AG04449 (cell line): Measurements from ENCODE around the gene COL6A1.

ENCODE experiments used
- CTCF ChIA-PET: fragments of 350-600 bp; formaldehyde crosslinking; extraction: SDS; loops from one replicate; lab custom pipeline; 2021; ENCODE audit warnings: antibody characterized with exemption; lab: Yijun Ruan, JAX
- POLR2A ChIA-PET: fragments of 400-600, 350-600 bp; formaldehyde crosslinking; extraction: SDS; loops from one replicate; lab custom pipeline; 2020; ENCODE audit warnings: antibody characterized with exemption, inconsistent platforms; lab: Yijun Ruan, JAX
- DNase-seq: peaks from one replicate; pipeline ENCODE4 v3.0.0-alpha.2; 2010; ENCODE audit warnings: low read depth, low spot score
- H3K4me3 ChIP-seq: 2 replicates; pipeline ENCODE4 v1.5.1; 2011; ENCODE audit warnings: low read depth, mild to moderate bottlenecking, control low read depth, low read length
- TF ChIP-seq, protein P1 (sequence below): IDR thresholded peaks from one replicate; pipeline ENCODE4 v1.5.1; 2011; ENCODE audit warnings: mild to moderate bottlenecking, moderate library complexity, low read length, control low read depth, inconsistent platforms; ENCODE audit not compliant: insufficient read depth; ENCODE audit errors: missing control alignments

The COL6A1 gene

DNA sequence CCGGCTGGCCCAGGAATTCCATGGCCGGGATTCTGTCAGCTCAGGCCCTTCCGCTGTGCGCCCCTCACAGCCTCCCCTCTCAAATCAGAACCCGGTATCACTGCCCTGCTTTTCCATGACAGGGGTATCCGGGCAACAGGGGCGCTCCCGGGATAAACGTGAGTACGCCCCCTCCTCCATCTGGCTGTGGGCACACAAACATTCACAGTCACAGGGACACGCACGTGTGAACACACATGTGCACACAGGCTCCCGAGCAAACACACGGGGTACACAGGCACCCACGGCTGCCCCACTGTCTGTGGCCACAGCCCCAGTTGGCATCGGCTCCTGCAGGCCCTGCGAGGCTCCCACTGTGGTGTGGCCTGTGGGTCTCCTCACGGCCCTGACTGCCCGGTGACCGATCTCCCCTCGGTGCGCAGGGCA, 16.7 kb downstream of the COL6A1 start:
- TF ChIP-seq, protein P1, sequence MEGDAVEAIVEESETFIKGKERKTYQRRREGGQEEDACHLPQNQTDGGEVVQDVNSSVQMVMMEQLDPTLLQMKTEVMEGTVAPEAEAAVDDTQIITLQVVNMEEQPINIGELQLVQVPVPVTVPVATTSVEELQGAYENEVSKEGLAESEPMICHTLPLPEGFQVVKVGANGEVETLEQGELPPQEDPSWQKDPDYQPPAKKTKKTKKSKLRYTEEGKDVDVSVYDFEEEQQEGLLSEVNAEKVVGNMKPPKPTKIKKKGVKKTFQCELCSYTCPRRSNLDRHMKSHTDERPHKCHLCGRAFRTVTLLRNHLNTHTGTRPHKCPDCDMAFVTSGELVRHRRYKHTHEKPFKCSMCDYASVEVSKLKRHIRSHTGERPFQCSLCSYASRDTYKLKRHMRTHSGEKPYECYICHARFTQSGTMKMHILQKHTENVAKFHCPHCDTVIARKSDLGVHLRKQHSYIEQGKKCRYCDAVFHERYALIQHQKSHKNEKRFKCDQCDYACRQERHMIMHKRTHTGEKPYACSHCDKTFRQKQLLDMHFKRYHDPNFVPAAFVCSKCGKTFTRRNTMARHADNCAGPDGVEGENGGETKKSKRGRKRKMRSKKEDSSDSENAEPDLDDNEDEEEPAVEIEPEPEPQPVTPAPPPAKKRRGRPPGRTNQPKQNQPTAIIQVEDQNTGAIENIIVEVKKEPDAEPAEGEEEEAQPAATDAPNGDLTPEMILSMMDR, result no peak
- ChIA-PET POLR2A (no interaction called here), CTCF (no interaction called here)
- no peak overlapping the region for H3K4me3 ChIP-seq
- DNase-seq, result no peak

DNA sequence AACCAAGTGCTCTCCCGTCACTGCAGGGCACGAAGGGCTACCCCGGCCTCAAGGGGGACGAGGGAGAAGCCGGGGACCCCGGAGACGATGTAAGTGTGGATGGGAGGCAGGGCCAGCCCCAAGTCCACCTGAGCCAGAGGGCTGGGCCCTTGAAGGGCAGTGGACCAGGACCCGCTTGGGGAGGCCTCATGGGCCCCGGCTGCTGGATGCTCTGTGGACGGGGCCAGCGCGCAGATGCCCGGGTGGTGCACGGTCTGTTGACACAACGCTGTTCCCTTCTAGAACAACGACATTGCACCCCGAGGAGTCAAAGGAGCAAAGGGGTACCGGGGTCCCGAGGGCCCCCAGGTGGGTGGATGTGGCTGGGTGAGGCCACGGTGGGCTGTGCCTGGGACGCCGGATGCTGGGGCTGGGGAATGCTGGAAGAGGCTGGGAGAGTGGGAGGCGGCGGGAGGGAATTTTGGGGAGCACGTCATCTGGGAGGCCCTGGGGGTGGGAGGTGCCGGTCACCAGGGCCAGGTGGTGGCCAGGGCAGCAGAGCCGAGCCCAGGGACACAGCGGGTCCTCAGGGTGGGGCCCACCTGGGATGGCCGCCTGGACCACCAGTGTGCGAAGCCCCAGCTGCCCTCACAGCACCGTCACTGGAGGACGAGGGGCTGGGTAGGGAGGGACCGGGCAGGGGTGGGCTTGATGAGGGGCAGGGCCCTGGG, 17.5 kb downstream of the COL6A1 start:
- ChIA-PET CTCF (no interaction called here), POLR2A (no interaction called here)
- no peak for DNase-seq
- TF ChIP-seq, protein P1, result no peak
- H3K4me3 ChIP-seq, result no peak overlapping the region

DNA sequence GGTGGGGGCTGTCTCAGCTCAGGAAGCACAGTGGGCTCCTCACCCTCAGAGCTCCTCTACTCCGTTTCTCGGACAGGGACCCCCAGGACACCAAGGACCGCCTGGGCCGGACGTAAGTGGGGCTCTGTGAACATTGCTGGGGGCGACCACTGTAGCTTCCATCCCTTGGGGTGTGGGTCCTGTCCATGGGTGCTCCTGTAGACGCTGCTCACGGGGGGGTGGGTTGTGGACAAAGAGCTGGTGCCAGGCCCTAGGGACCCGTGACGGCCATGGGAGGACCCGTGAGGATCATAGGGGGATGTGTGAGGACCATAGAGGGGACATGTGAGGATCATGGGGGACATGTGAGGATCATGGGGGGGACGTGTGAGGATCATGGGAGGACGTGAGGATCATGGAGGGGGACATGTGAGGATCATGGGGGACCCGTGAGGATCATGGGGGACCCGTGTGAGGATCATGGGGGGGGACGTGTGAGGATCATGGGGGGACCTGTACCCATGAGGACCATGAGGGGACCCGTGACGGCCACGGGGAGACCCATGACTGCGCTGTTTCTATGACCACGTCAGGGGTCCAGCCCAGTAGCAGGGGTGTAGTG, 18.1 kb downstream of the COL6A1 start:
- no peak overlapping the region for H3K4me3 ChIP-seq
- ChIA-PET POLR2A (no interaction called here), CTCF (no interaction called here)
- TF ChIP-seq, protein P1, result no peak
- no peak for DNase-seq

DNA sequence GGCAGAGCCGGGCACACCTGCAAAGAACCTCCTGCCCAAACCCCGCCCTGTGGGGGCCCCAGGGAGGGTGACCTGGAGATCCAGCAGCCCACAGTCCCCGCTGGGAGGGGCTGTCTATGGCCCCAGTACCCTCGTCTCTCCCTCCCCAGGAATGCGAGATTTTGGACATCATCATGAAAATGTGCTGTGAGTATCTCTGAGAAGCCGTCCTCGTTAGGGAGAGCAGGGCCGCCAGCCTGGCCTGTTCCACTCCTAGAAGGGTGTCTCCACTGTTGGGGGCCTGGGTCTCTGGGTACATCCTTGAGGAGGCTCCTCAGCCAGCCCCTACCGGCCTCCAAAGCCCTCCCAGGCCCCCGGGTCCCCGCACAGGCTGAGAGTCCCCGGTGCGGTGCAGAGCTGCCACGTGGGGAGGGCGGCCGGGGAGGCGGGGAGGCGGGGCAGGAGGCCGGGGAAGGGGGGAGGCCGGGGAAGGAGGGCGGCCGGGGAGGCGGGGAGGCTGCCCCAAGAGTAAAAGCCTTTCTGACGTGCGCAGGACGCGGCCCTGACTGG, 18.7 kb downstream of the COL6A1 start:
- POLR2A ChIA-PET, result interaction anchor here (0.5 to 0.9 kb wide), 2 partner anchors 22 to 128 kb away, joined by 3 read pairs; no protein-coding TSS in a partner anchor
- CTCF ChIA-PET, result no interaction called here
- no peak for DNase-seq
- no peak overlapping the region for H3K4me3 ChIP-seq
- TF ChIP-seq, protein P1, result no peak

DNA sequence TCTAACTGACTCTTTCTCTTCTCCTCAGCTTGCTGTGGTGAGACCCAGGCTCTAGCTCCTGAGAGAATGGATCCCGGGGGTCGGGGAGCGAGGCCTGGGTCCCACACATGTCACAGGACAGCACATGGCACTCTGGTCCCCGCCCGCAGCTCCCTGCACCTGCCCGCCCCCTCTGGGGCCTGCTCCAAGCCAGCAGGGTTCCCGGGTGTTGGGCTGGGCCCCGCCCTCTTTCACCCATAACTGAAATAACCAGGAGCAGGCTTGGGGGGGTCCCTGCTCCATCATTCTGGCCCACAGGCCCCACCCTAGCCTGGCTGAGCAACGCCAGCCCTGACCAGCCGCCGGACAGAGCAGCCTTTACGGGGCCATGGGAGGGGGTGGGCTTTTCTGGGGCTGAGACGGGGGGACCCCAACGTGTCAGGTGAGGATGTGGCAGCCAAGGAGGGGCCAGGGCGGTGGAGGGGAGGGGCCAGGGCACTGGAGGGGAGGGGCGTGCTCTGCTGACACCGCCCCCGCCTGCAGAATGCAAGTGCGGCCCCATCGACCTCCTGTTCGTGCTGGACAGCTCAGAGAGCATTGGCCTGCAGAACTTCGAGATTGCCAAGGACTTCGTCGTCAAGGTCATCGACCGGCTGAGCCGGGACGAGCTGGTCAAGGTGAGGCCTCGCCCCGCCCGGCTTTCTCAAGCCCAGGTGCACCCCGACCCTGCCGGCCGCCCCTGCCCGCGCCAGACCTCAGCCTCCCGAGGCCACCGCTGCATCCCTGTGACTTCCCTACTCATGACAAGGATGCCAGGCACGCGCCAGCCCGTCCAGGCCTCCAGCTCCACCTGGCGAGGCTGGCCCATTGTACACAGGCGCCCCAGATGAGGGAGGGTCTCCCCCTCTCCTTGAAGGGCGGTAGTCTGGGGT, 19.4 kb downstream of the COL6A1 start:
- no peak for DNase-seq
- CTCF ChIA-PET, result no interaction called here
- TF ChIP-seq, protein P1, result no peak
- H3K4me3 ChIP-seq, result no peak overlapping the region
- POLR2A ChIA-PET, result interaction anchor here (0.5 to 0.9 kb wide), 2 partner anchors 23 to 128 kb away, joined by 3 read pairs; no protein-coding TSS in a partner anchor
